HCT116 (cell line): ENCODE measurements around the gene BABAM2. TPM values are rescaled to one million over a fixed set of nuclear protein-coding genes. Genes with fewer than 3 reads are reported as not detected.

Experiments
- ATAC-seq: fragments of 200-7000 bp; cut with Tn5 transposase; 2 replicates; pipeline ENCODE4 v1.9.1; 2020; ENCODE audit warnings: mild to moderate bottlenecking, moderate library complexity
- BruUV-seq: library from RNA; stranded (reverse); fragments of 400-500 nt; replicated peaks from 2 replicates; lab custom pipeline; 2021; lab: Mats Ljungman, UMichigan
- CTCF ChIA-PET: fragments of 300-600 bp; sonication (Branson Sonifier 250); formaldehyde crosslinking; loops from one replicate; lab custom pipeline; 2021; ENCODE audit warnings: antibody characterized with exemption; lab: Charles Lee
- POLR2A ChIA-PET: fragments of 300-600, 350-600 bp; sonication (Branson Sonifier 250); formaldehyde crosslinking; loops from one replicate; lab custom pipeline; 2021; ENCODE audit warnings: antibody characterized with exemption; lab: Charles Lee
- RAD21 ChIA-PET, 2 experiments: fragments of 300-600 bp; sonication (Branson Sonifier 250); formaldehyde crosslinking; loops; one replicate each; lab custom pipeline; 2023; ENCODE audit warnings: low total read pairs in 2 of 2; ENCODE audit not compliant: uncharacterized antibody in 2 of 2, unreplicated experiment in 2 of 2, low non-redundant PET in 1 of 2; lab: Charles Lee
- DNase-seq: peaks from one replicate; pipeline ENCODE4 v3.0.0-alpha.2; 2010; ENCODE audit warnings: low read depth, low spot score
- H2AFZ ChIP-seq: fragments of 200-600 bp; shearing (Covaris generic), sonication (generic); 2 replicates; pipeline ENCODE4 v1.6.1; 2017; ENCODE audit warnings: low read depth, mixed run types, mixed read lengths, antibody characterized with exemption, low read length; ENCODE audit not compliant: poor library complexity, severe bottlenecking
- H3K27ac ChIP-seq: 2 replicates; pipeline ENCODE4 v1.5.1; 2012; ENCODE audit warnings: low read depth, low read length
- H3K27me3 ChIP-seq: fragments of 200-600 bp; sonication (generic); 2 replicates; pipeline ENCODE4 v1.6.1; 2016; ENCODE audit warnings: mixed run types, low read length, mixed read lengths; ENCODE audit not compliant: insufficient read depth
- H3K36me3 ChIP-seq, 2 experiments: fragments of 200-500 bp in 1 of 2; fragments of 200-600 bp in 1 of 2; sonication (Bioruptor generic) in 1 of 2; sonication (generic) in 1 of 2; 2 replicates each; pipeline versions ENCODE4 v1.5.1 to v1.6.1; 2014 to 2016; ENCODE audit warnings: low read length in 2 of 2, inconsistent platforms in 1 of 2, mixed read lengths in 1 of 2, mixed run types in 1 of 2; ENCODE audit not compliant: insufficient read depth in 2 of 2, control insufficient read depth in 1 of 2
- H3K4me1 ChIP-seq, 2 experiments: fragments of 200-600 bp in 1 of 2; sonication (generic) in 1 of 2; 2 replicates each; pipeline versions ENCODE4 v1.5.1 to v1.6.1; 2012 to 2017; ENCODE audit warnings: low read length in 2 of 2, inconsistent platforms in 1 of 2, mild to moderate bottlenecking in 1 of 2, mixed read lengths in 1 of 2, mixed run types in 1 of 2, moderate library complexity in 1 of 2; ENCODE audit not compliant: insufficient read depth in 2 of 2, control insufficient read depth in 1 of 2
- H3K4me2 ChIP-seq: fragments of 200-600 bp; sonication (generic); 2 replicates; pipeline ENCODE4 v1.6.1; 2017; ENCODE audit warnings: mixed run types, low read length, mixed read lengths
- H3K4me3 ChIP-seq, 2 experiments: fragments of 200-600 bp in 1 of 2; sonication (generic) in 1 of 2; replicated peaks in 1 of 2; 2 replicates each; pipeline ENCODE4 v1.5.1; 2011 to 2016; ENCODE audit warnings: low read length in 2 of 2, control low read depth in 1 of 2, low read depth in 1 of 2, mild to moderate bottlenecking in 1 of 2, mixed read lengths in 1 of 2, mixed run types in 1 of 2
- H3K79me2 ChIP-seq: fragments of 200-600 bp; sonication (generic); 2 replicates; pipeline ENCODE4 v1.6.1; 2017; ENCODE audit warnings: mild to moderate bottlenecking, mixed run types, low read length, moderate library complexity, mixed read lengths; ENCODE audit not compliant: insufficient read depth
- H3K9ac ChIP-seq: fragments of 200-600 bp; sonication (generic); 2 replicates; pipeline ENCODE4 v1.6.1; 2016; ENCODE audit warnings: low read length, mixed read lengths
- H3K9me2 ChIP-seq: fragments of 200-600 bp; sonication (generic), shearing (Covaris generic); 2 replicates; pipeline ENCODE4 v1.6.1; 2017; ENCODE audit warnings: mixed run types, mild to moderate bottlenecking, moderate library complexity; ENCODE audit not compliant: insufficient read depth
- H3K9me3 ChIP-seq, 2 experiments: fragments of 200-500 bp in 1 of 2; fragments of 200-600 bp in 1 of 2; sonication (Bioruptor generic) in 1 of 2; sonication (generic) in 1 of 2; 2 replicates each; pipeline ENCODE4 v1.6.1; 2014 to 2017; ENCODE audit warnings: low read length in 2 of 2, mixed read lengths in 2 of 2, inconsistent platforms in 1 of 2, low read depth in 1 of 2, mild to moderate bottlenecking in 1 of 2, mixed run types in 1 of 2, moderate library complexity in 1 of 2; ENCODE audit not compliant: control insufficient read depth in 1 of 2, insufficient read depth in 1 of 2
- H4K20me1 ChIP-seq: fragments of 200-600 bp; sonication (generic), shearing (Covaris generic); 2 replicates; pipeline ENCODE4 v1.6.1; 2017; ENCODE audit warnings: mixed run types, mild to moderate bottlenecking, moderate library complexity; ENCODE audit not compliant: insufficient read depth
- CBX3 ChIP-seq: IDR thresholded peaks from 2 replicates; pipeline ENCODE4 v1.6.1; 2012; ENCODE audit warnings: low read depth
- EZH2phosphoT487 ChIP-seq: fragments of 200-600 bp; IDR thresholded peaks from 2 replicates; pipeline ENCODE4 v1.6.1; 2018; ENCODE audit warnings: antibody characterized with exemption, borderline replicate concordance
- FOSL1 ChIP-seq: IDR thresholded peaks from 2 replicates; pipeline ENCODE4 v1.6.1; 2012; ENCODE audit warnings: low read depth
- JUND ChIP-seq: IDR thresholded peaks from 2 replicates; pipeline ENCODE4 v1.6.1; 2012
- SRF ChIP-seq: IDR thresholded peaks from 2 replicates; pipeline ENCODE4 v1.6.1; 2012; ENCODE audit warnings: low read depth
- TCF7L2 ChIP-seq: IDR thresholded peaks from 2 replicates; pipeline ENCODE4 v1.7.0; 2011; ENCODE audit warnings: borderline replicate concordance, inconsistent platforms; ENCODE audit not compliant: insufficient read depth, insufficient read length; ENCODE audit errors: extremely low read depth
- intact Hi-C: fragments of 100-400 bp; cut with micrococcal nuclease; formaldehyde crosslinking; loops from 2 replicates; pipeline ENCODE4 v1.10.0; 2022
- total RNA-seq: library from RNA; stranded (reverse); gene quantifications from one replicate; pipeline ENCODE4 v1.2.1, GENCODE V29; 2021; ENCODE audit not compliant: unreplicated experiment
- TF ChIP-seq, protein P1 (sequence below): IDR thresholded peaks from 2 replicates; pipeline ENCODE4 v1.6.1; 2012
- TF ChIP-seq, protein P2 (sequence below): IDR thresholded peaks from 2 replicates; pipeline ENCODE4 v1.6.1; 2012; ENCODE audit warnings: low read depth

BABAM2 gene
- total RNA-seq, 1 experiment from 2014 or later, result 23.8 TPM

DNA sequence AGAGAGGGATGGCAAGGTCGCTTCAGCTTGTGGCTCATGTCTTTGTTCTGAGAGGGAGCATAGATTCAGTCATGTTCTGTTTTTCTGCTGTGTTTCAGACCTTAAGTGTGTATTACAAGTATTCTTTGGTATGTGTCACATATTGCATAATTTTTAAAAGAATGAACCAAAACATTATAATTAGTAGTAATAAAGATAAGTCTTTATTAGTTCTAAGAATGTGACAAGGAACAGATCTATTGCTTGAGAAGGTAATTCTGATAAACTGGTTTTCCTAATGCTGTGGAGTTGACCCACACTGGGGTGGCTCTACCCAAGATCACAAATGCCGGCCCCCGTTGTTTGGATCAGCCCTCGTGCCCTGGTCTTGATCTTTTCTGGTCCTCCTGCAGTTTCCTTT, 377.9 kb downstream of the BABAM2 start (continued):
- TF ChIP-seq, protein P1, sequence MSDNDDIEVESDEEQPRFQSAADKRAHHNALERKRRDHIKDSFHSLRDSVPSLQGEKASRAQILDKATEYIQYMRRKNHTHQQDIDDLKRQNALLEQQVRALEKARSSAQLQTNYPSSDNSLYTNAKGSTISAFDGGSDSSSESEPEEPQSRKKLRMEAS, result no peak
- TF ChIP-seq SRF, result no peak
- TF ChIP-seq, protein P2, sequence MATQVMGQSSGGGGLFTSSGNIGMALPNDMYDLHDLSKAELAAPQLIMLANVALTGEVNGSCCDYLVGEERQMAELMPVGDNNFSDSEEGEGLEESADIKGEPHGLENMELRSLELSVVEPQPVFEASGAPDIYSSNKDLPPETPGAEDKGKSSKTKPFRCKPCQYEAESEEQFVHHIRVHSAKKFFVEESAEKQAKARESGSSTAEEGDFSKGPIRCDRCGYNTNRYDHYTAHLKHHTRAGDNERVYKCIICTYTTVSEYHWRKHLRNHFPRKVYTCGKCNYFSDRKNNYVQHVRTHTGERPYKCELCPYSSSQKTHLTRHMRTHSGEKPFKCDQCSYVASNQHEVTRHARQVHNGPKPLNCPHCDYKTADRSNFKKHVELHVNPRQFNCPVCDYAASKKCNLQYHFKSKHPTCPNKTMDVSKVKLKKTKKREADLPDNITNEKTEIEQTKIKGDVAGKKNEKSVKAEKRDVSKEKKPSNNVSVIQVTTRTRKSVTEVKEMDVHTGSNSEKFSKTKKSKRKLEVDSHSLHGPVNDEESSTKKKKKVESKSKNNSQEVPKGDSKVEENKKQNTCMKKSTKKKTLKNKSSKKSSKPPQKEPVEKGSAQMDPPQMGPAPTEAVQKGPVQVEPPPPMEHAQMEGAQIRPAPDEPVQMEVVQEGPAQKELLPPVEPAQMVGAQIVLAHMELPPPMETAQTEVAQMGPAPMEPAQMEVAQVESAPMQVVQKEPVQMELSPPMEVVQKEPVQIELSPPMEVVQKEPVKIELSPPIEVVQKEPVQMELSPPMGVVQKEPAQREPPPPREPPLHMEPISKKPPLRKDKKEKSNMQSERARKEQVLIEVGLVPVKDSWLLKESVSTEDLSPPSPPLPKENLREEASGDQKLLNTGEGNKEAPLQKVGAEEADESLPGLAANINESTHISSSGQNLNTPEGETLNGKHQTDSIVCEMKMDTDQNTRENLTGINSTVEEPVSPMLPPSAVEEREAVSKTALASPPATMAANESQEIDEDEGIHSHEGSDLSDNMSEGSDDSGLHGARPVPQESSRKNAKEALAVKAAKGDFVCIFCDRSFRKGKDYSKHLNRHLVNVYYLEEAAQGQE, result no peak

DNA sequence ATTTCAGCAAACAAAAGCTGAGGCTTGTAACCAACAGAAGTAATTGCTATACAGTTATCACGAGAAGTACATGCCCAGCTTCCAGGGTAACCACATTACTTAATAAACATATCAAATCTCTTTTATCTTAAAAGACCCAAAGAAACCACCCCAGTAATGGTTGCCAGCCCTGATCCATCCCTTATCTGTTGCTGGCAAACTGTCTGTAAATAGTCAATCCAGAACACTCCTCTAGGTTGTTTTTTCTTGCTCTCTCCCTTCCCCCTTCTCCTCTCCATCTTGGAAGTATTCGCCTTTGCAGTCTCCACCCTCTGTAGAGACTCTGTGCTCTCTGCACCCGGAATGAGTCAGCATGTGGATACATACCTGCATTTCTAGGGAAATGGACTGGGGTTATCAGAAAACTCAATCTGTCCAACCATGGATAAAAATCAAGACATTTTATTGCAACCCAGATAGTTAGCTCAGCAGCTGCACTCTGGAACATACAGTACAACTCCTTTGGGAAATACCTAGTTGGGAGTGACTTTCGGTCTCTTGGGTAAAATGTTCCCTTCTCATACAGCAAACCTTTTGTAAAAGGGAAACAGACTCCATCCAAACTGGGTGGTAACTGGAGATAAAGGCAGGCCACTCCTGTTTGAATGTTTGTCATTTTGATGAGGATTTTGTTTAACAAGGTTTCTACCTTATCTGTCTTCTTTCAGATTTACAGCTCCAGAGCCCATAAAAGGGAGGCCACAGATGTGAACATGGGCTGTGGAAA, 378.7 kb downstream of the BABAM2 start:
- Histone ChIP-seq H4K20me1 (no peaks in the 10 kb centered on the region), H3K36me3 (no peaks in the 10 kb centered on the region), H3K9ac (peak overlapping the region; percentile 34), H3K9me2 (no peaks in the 10 kb centered on the region), H3K4me3 (peak overlapping the region in 1 of 2 experiments; percentile 24; a peak in 2 of 4 replicates), H2AFZ (peak overlapping the region; percentile 10), H3K4me2 (peak overlapping the region; percentile 66), H3K79me2 (no peaks in the 10 kb centered on the region), H3K4me1 (peaks cover 27 to 51% of the 10 kb centered on the region in 2 experiments), H3K27me3 (no peaks in the 10 kb centered on the region), H3K27ac (peak overlapping the region; percentile 56; the same call in 1 of the 2 replicates), H3K9me3 (no peaks in the 10 kb centered on the region)
- ATAC-seq (peak; percentile 91), DNase-seq (peak; percentile 32)
- BruUV-seq, result no TSS peak
- intact Hi-C loops, result no loop called here
- ChIA-PET RAD21 (no interaction called here), CTCF (no interaction called here), POLR2A (interaction anchor here (0.9 kb wide), 1 partner anchor 16 kb away, joined by 3 read pairs; no protein-coding TSS in a partner anchor)
- TF ChIP-seq FOSL1, result peak; percentile 37
- TF ChIP-seq JUND, result peak; percentile 65
- TF ChIP-seq CBX3, result peak; percentile 77
- no peak for TF ChIP-seq EZH2phosphoT487
- no peak for TF ChIP-seq TCF7L2
